K562 (cell line): ENCODE measurements around the gene RPE65.

ENCODE experiments used
- ELK3 ChIP-seq: fragments of 450-650 bp; formaldehyde crosslinking; IDR thresholded peaks from 2 replicates; pipeline ENCODE4 v1.4.0; 2020; ENCODE audit warnings: mild to moderate bottlenecking
- EZH2 ChIP-seq: IDR thresholded peaks from 2 replicates; pipeline ENCODE4 v1.6.1; 2012; ENCODE audit warnings: low read depth, mild to moderate bottlenecking, inconsistent platforms, low read length, borderline replicate concordance
- POLR2A ChIP-seq: fragments of 450-650 bp; conservative IDR thresholded peaks from 2 replicates; pipeline ENCODE4 v1.6.1; 2016
- ZNF707 ChIP-seq: fragments of 250-450 bp; sonication (Bioruptor Pico); conservative IDR thresholded peaks from 2 replicates; pipeline ENCODE4 v1.8.0; 2022; ENCODE audit warnings: inconsistent platforms, mild to moderate bottlenecking, moderate library complexity
- TF ChIP-seq, protein P1 (sequence below), 3 experiments: IDR thresholded peaks in 2 of 3; conservative IDR thresholded peaks in 1 of 3; 2 replicates each; pipeline ENCODE4 v1.5.1; 2011 to 2012; ENCODE audit warnings: low read length in 3 of 3, mild to moderate bottlenecking in 3 of 3, control low read depth in 2 of 3, improper control_type of control experiment in 1 of 3, inconsistent platforms in 1 of 3, low read depth in 1 of 3, mixed read lengths in 1 of 3, moderate library complexity in 1 of 3; ENCODE audit not compliant: insufficient read depth in 2 of 3

DNA sequence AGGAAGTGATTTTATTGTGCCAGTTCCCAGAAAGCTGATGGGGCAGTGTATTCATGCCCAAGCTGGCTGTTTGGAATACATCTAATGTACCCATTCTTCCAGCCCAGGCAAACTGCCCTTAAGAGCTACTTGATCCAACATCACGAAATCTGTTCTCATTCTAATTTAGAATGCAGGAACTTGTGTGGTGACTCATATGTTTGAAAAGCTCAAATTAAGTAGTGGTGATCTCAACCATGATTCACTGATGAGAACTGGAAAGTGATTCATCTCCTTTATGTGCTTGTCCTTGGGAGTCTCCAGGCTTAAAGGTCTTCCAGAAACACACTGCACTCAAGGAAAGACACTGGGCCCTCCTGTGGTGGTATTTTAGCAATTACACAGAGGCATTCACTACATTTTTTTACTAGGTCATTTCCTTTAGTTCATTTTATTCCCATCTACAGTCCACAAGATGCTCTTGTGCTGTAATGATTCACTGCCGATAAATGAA, 65.4 kb downstream of the RPE65 start:
- TF ChIP-seq ELK3 (CRISPR knock-in tag) (no peak), POLR2A (no peak), EZH2 (no peak), ZNF707 (CRISPR knock-in tag) (no peak)
- TF ChIP-seq, protein P1, sequence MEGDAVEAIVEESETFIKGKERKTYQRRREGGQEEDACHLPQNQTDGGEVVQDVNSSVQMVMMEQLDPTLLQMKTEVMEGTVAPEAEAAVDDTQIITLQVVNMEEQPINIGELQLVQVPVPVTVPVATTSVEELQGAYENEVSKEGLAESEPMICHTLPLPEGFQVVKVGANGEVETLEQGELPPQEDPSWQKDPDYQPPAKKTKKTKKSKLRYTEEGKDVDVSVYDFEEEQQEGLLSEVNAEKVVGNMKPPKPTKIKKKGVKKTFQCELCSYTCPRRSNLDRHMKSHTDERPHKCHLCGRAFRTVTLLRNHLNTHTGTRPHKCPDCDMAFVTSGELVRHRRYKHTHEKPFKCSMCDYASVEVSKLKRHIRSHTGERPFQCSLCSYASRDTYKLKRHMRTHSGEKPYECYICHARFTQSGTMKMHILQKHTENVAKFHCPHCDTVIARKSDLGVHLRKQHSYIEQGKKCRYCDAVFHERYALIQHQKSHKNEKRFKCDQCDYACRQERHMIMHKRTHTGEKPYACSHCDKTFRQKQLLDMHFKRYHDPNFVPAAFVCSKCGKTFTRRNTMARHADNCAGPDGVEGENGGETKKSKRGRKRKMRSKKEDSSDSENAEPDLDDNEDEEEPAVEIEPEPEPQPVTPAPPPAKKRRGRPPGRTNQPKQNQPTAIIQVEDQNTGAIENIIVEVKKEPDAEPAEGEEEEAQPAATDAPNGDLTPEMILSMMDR (IDR thresholded peaks at IDR 0.05 in 2 of 3, conservative IDR thresholded peaks at IDR 0.05 in 1 of 3; ENCODE audit: insufficient read depth in 2 of 3, low read depth in 1 of 3, low read length in 3 of 3) = 0 out of 6 replicates have a peak, but pooled peaks of 1 of the 3 experiments have one; percentile 2
